Stimulated activated CD8-positive, alpha-beta memory T cell treated with anti-CD3 and anti-CD28 coated beads, Interleukin-15, amount 100 ng/mL, for 4 hours (primary cell): ENCODE results near the gene PDE8B.

ENCODE experiments used
- DNase-seq, 2 donors: peaks; one replicate each; pipeline ENCODE4 v3.0.0-alpha.2; 2020; ENCODE audit warnings: low read depth in 2 of 2

The PDE8B gene

DNA sequence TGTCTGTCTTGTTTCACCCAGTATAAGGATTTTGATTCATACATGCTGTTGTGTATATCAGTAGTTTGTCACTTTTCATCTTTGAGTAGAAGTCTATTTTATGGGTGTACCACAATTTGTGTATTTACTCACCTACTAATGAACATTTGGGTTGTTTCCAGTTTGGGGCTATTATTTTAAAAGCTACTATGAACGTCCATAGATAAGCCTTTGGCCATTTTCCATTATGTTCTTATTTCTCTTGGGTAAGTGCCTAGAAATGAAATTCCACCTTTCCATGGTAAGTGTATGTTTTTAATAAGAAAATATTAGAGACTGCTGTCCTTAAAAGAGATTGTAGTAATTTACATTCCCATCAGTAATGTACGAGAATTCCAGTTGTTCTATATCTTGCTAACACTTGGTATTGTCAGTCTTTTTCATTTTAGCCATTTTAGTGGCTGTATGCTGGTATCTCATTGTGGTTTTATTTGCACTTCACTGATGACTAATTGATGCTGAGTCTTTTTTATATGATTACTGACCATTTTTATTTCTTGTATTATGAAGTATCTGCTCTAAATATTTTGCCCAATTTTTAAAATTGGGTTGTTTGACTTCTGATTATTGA is 17.9 kb upstream of the PDE8B start:
- no peak for DNase-seq

DNA sequence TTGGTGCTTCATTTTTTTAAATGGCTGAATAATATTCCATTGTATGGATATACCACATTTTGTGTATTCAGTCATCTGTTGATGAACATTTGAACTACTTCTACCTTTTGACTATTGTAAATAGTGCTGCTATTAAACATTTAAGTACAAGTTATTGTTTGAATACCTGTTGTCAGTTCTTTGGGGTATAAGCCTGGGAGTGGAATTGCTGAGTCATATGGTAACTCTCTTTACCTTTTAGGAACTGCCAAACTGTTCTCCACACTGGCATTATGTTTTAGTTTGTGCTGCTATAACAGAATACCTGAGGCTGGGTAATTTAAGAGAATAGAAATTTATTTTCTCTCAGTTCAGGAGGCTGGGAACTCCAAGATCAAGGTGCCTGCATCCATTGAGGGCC is 15.7 kb upstream of the PDE8B start:
- no peak for DNase-seq

- no peak for DNase-seq
Measured at GRCh38 chr5:77197840-77198554, 12.5 kb upstream of the PDE8B start.

- no peak for DNase-seq
Measured at GRCh38 chr5:77200663-77201062, 9.8 kb upstream of the PDE8B start.

DNA sequence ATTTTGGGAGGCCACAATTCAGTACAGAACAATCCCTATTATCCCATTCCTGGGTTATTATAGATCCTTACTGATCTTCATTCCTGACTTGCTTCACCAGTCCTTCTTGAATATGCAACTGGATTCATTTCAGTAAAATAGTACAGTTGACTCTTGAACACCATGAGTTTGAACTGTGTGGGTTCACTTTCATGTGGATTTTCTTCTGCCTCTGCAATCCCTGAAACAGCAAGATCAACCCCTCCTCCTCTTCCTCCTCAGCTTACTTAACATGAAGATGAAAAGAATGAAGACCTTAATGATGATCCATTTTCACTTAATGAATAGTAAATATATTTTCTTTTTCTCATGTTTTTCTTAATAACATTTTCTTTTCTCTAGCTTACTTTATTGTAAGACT is 8.3 kb upstream of the PDE8B start:
- DNase-seq: no peak

- DNase-seq: no peak
Measured at GRCh38 chr5:77204967-77205366, 5.5 kb upstream of the PDE8B start.

DNA sequence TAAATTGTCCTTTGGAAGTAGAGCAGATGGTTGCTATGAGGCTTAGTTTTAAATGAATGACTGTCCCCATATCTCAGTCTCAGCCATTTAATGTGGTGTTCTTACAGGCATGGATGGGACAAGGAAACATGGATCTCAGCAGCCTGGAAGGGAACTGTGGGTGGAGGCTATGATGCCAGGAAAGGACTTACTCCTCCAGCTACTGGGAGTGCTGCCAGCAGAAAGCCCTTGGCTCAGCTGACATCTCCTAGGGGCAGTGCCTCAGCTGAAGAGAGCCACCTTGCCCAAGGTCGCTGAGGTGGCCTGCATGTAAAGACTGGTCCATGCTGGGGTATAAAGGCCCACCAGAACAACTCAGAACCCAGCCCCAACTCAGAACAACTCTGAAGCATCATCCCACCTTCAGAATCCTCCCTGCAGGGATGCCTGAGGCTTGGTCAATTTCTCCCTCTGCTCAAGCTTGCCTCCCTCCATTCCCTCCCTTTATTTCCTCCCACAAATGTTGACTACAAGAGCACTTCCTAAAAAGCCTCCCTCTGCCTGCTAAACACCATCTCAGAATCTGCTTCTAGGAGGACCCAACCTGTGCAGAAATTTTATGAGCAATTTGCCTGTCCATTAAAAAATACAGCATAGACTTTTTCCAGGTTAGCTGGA is 1.8 kb upstream of the PDE8B start:
- DNase-seq: no peak

GRCh38 chr5:77209495-77210090 is 887 bp upstream of the PDE8B start:
- DNase-seq: no peak

DNA sequence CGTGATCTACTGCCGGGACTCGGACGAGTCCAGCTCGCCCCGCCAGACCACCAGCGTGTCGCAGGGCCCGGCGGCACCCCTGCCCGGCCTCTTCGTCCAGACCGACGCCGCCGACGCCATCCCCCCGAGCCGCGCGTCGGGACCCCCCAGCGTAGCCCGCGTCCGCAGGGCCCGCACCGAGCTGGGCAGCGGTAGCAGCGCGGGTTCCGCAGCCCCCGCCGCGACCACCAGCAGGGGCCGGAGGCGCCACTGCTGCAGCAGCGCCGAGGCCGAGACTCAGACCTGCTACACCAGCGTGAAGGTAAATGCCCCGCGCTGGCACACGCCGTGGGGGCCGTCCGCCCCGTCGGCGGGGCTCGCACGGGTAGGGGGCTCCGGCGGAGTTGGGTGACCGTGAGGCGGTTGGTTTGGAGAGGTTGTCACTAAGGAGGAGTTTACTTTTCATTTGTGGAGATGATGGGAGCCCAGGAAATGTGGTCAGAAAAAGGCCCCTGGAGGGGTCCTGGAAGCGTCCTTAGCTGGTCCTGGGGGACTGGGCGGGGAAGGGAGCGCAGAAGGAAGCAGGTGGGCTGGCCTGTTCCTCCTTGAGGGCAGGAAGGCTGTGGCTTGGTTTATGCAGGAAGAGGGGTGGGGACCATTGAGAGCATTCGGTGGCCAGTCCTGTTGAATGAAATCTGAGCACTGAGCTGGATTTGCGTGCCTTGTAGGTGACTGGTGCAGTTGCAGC is 647 bp downstream of the PDE8B start:
- DNase-seq: no peak

- no peak for DNase-seq
Measured at GRCh38 chr5:77211691-77212047, 1.2 kb downstream of the PDE8B start.

- no peak for DNase-seq
Measured at GRCh38 chr5:77213601-77214000, 3.1 kb downstream of the PDE8B start.

GRCh38 chr5:77214151-77214550 is 3.7 kb downstream of the PDE8B start:
- DNase-seq: no peak

DNA sequence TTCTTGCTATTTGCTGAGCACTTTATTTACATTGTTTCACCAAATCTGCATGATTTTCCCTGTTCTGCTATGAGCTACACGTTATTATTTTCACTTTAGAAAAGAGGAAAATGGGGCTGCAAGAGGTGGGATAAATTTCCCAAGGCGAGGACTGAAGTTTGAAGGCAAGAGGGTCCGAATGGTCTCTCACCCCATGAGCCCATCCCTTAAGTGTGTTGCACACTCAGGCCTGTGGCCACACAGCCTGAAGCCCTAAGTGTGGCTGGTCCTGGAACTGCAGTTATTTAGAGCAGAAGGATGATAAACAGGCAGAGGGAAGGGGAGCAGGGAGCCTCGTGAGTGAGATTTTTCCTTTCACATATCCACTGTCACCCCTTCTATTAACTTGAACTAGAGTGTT is 7.8 kb downstream of the PDE8B start:
- DNase-seq: no peak

DNA sequence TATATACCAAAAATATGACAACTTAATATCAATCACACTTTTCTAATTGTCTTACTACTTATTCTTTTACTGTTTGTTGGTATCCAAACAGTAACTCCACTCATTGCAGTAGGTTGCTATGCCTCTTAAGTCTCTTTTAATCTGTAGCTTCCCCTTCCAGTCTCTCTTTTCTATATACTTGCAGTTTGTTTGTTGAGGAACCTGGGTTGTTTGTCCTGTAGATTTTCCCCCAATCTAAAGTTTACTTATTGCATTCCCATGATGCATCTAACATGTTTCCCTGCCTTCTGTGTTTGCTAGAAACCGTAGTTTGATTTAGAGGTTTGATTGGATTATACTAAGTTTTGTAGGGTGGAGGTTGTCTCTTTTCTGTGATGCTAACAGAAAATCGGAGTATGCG is 10.6 kb downstream of the PDE8B start:
- DNase-seq: no peak

GRCh38 chr5:77222722-77223121 is 12.2 kb downstream of the PDE8B start:
- DNase-seq: no peak

GRCh38 chr5:77223653-77224052 is 13.2 kb downstream of the PDE8B start:
- DNase-seq: no peak

DNA sequence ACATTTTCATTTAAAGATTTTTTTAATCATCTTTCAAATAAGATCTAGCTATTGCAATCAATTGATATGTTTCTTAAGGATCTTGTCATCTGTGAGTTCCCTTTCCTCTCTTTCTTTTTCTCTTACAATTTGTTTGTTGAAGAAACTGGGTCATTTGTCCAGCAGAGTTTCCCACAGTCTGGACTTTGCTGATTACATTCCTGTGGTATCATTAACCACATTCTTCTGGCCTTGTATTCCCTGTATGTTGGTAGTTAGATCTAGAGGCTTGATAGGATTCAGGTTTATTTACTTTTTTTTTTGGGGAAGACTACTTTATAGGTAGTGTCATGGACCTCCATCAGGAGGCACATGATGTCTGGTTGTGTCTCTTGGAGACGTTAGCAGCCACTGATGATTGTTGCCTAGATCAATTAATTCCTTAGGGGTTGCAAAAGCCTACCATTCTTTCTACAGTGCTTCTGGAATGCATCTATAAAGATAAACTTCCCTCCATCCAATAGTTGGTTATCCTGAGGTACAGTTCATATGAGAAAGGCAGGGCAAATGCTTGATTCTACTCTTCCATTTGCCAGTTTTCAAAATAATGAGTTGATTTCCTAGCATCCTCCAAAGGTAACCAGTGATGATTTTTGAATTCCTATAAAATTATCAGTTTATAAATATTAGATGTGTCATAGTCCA is 14.3 kb downstream of the PDE8B start:
- DNase-seq: no peak

DNA sequence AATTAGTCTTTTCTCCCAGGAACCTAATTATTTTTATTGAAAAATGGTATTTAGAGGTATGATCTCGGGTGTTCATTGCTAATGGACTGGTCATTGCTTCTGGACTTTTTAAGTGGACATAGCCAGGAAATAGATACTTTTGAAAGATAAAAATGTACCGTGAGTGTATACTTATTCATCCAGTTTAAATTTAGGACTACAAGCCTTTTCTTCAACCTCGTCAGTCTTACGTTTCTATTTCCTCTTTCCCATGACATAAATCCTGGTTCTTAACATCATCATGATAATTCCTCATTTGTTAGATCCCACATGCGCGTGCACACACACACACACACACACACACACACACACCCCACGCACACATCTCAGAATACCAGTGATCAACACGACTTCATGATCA is 15.1 kb downstream of the PDE8B start:
- no peak for DNase-seq

DNA sequence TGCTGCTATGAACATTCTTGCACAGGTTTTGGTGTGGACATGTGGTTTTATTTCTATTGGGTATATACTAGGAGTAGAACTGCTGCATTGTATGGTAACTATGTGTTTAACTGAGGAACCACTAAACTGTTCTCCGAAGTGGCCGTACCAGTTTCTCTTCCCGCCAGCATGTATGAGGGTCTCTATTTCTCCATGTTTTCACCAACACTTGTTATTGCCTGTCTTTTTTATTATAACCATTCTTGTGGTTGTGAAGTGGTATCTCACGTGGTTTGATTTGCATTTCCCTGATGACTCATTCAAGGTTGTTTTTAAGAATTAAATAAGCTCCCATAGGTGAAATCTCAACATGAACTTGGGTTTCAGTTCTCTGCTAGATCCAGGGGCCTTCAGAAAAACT is 19.4 kb downstream of the PDE8B start:
- no peak for DNase-seq

DNA sequence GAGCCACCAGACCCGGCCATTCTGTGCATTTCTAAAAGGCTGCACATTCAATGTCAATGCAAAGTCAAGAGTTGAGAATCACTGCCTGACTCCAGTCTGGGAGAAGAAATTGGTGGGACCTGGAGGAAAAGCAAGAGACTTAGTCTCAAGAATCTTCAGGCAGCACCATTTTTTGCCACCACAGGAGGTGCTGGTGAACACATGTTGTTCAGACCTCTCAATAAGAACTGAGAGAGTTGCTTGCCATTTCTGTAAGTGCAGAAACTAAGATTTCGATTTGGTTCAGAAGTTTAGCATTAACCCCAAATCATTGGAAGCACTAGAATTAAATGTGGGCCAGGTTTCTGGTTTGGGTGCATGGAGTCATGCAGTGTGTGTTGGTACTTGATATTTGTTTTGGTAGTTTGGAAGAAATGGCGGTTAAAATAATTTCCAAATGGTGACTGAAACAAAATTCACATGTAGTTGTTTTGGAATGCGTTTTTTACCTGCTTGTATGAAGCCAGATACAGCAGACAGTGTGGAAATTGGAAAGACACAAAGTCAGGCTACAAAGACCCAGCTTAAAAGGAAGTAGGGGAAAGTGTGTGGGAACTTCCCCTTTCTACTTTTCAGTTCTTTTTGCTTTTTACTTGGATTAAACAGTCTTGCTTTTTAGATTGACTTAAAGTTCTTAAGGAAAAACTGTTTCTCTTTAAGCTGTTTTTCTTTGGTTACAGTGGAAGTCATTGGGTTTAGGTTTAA is 20.4 kb downstream of the PDE8B start:
- no peak for DNase-seq
